ENCODE results near the gene IFNAR1.
"Not testable (repeated sequence)": the region's sequence is repeated elsewhere in the genome, so short reads cannot be mapped to it uniquely, and the experiment has no call there.

DNA sequence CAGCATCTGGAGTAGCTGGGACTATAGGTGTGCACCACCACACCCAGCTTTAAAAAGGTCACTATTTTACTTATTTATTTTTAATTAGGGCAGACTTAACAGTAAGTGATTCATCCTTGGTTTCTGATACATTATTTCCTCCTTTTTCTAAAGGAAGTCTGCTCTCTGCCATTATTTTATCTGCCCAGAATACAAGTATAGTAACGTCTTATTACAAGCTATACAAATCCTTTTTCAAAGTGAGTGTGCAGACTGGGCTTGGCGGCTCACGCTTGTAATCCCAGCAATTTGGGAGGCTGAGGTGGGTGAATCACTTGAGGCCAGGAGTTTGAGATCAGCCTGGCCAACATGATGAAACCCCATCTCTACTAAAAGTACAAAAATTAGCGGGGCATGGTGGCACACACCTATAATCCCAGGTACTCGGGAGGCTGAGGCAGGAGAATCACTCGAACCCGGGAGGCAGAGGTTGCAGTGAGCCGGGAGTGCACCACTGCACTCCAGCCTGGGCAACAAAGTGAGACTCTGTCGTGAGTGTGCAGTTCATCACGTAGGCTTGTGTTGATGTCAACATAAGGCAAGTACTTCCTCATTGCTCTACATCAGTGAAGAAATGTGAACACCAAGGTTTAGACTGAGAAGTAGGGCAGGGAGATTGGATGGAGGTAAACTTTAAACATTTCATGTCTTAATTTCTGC is 39.3 kb downstream of the IFNAR1 start:
- TF ChIP-seq, protein P1, sequence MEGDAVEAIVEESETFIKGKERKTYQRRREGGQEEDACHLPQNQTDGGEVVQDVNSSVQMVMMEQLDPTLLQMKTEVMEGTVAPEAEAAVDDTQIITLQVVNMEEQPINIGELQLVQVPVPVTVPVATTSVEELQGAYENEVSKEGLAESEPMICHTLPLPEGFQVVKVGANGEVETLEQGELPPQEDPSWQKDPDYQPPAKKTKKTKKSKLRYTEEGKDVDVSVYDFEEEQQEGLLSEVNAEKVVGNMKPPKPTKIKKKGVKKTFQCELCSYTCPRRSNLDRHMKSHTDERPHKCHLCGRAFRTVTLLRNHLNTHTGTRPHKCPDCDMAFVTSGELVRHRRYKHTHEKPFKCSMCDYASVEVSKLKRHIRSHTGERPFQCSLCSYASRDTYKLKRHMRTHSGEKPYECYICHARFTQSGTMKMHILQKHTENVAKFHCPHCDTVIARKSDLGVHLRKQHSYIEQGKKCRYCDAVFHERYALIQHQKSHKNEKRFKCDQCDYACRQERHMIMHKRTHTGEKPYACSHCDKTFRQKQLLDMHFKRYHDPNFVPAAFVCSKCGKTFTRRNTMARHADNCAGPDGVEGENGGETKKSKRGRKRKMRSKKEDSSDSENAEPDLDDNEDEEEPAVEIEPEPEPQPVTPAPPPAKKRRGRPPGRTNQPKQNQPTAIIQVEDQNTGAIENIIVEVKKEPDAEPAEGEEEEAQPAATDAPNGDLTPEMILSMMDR (conservative IDR thresholded peaks at IDR 0.05; ENCODE audit: low read depth, low read length): not testable (repeated sequence)
- TF ChIP-seq RAD21 (IDR thresholded peaks at IDR 0.05; ENCODE audit: low read length); CEBPB (IDR thresholded peaks at IDR 0.05; ENCODE audit: low read depth, low read length); SMC3 (IDR thresholded peaks at IDR 0.05; ENCODE audit: low read depth, low read length); POLR2A (IDR thresholded peaks at IDR 0.05; ENCODE audit: low read depth, low read length); MAZ (IDR thresholded peaks at IDR 0.05; ENCODE audit: borderline replicate concordance, low read depth, low read length); RFX5 (IDR thresholded peaks at IDR 0.05; ENCODE audit: low read depth, low read length); RCOR1 (IDR thresholded peaks at IDR 0.05; ENCODE audit: insufficient replicate concordance, low read length); BHLHE40 (IDR thresholded peaks at IDR 0.05; ENCODE audit: low read depth, low read length); FOS (IDR thresholded peaks at IDR 0.05; ENCODE audit: low read depth, low read length); MXI1 (IDR thresholded peaks at IDR 0.05; ENCODE audit: borderline replicate concordance, low read depth, low read length): not testable (repeated sequence)
- TF ChIP-seq, protein P2, sequence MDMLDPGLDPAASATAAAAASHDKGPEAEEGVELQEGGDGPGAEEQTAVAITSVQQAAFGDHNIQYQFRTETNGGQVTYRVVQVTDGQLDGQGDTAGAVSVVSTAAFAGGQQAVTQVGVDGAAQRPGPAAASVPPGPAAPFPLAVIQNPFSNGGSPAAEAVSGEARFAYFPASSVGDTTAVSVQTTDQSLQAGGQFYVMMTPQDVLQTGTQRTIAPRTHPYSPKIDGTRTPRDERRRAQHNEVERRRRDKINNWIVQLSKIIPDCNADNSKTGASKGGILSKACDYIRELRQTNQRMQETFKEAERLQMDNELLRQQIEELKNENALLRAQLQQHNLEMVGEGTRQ (IDR thresholded peaks at IDR 0.05; ENCODE audit: low read depth, low read length): not testable (repeated sequence)
- TF ChIP-seq, protein P3, sequence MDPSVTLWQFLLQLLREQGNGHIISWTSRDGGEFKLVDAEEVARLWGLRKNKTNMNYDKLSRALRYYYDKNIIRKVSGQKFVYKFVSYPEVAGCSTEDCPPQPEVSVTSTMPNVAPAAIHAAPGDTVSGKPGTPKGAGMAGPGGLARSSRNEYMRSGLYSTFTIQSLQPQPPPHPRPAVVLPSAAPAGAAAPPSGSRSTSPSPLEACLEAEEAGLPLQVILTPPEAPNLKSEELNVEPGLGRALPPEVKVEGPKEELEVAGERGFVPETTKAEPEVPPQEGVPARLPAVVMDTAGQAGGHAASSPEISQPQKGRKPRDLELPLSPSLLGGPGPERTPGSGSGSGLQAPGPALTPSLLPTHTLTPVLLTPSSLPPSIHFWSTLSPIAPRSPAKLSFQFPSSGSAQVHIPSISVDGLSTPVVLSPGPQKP (IDR thresholded peaks at IDR 0.05; ENCODE audit: borderline replicate concordance, low read depth, low read length): not testable (repeated sequence)

Data from IMR-90 (cell line).